ENCODE measurements around the gene KIAA1328. TPM values are rescaled to one million over a fixed set of nuclear protein-coding genes. Genes with fewer than 3 reads are reported as not detected.
"Not testable (repeated sequence)": the region's sequence is repeated elsewhere in the genome, so short reads cannot be mapped to it uniquely, and the experiment has no call there.

Gene KIAA1328
- total and polyA plus RNA-seq, 4 donors, result 0.95 to 7.4 (median 2.9) TPM

DNA sequence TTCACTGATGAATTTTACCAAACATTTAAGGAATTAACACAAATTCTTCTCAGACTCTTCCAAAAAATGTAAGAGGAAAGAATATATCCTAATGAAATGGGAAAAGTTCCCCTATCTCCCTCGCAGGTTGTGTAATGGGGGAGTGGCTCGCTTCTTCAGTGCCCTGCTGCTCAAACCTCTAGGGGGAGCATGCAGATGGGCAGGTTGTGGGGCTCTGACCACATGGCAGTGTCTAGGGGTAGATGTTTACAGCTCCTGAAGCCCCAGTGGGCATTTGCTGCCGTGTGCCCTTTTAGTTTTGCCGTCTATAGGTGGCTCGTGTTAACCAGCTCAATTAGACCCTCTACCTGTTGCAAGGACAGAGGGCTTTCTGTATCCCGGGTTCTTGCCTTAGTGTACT is 338.0 kb downstream of the KIAA1328 start:
- not testable (repeated sequence) for H3K36me3 ChIP-seq (ENCODE audit: control insufficient read depth in 4 of 4, insufficient read depth in 3 of 4, low read depth in 1 of 4, low read length in 3 of 4); DNase-seq (ENCODE audit: low spot score); H3K27ac ChIP-seq (ENCODE audit: low read depth in 1 of 2, low read length in 2 of 2); H3K9ac ChIP-seq (ENCODE audit: low read depth in 1 of 2, low read length in 2 of 2); H3K27me3 ChIP-seq (ENCODE audit: control insufficient read depth in 4 of 4, insufficient read depth in 4 of 4, low read length in 3 of 4); H3K9me3 ChIP-seq (ENCODE audit: control insufficient read depth in 4 of 4, low read length in 3 of 4); H3K4me1 ChIP-seq (ENCODE audit: control insufficient read depth in 4 of 4, insufficient read depth in 4 of 4, low read length in 3 of 4); H3K4me3 ChIP-seq (ENCODE audit: low read depth in 1 of 3, low read length in 3 of 3)
- WGBS, result 94% methylated on average over 6 of the region's 6 CpGs

GRCh38 chr18:37170984-37171383 is 342.1 kb downstream of the KIAA1328 start:
- no peak overlapping the region for H3K4me3 ChIP-seq (ENCODE audit: low read depth in 1 of 3, low read length in 3 of 3)
- TF ChIP-seq RAD21 (IDR thresholded peaks at IDR 0.05) (no peak), TAF1 (conservative IDR thresholded peaks at IDR 0.05) (no peak), NR2F2 (IDR thresholded peaks at IDR 0.05) (no peak), HNF4G (IDR thresholded peaks at IDR 0.05) (no peak), FOXA2 (IDR thresholded peaks at IDR 0.05) (no peak), JUND (IDR thresholded peaks at IDR 0.05) (no peak), FOXA1 (IDR thresholded peaks at IDR 0.05) (no peak), RXRA (IDR thresholded peaks at IDR 0.05) (no peak), EGR1 (IDR thresholded peaks at IDR 0.05; ENCODE audit: low read depth in 2 of 2) (no peak), REST (IDR thresholded peaks at IDR 0.05) (no peak), HNF4A (conservative IDR thresholded peaks at IDR 0.05) (no peak), GABPA (IDR thresholded peaks at IDR 0.05 in 1 of 2, conservative IDR thresholded peaks at IDR 0.05 in 1 of 2) (no peak), YY1 (IDR thresholded peaks at IDR 0.05) (no peak), SP1 (IDR thresholded peaks at IDR 0.05) (no peak), MAX (IDR thresholded peaks at IDR 0.05) (no peak)
- TF ChIP-seq, protein P1, sequence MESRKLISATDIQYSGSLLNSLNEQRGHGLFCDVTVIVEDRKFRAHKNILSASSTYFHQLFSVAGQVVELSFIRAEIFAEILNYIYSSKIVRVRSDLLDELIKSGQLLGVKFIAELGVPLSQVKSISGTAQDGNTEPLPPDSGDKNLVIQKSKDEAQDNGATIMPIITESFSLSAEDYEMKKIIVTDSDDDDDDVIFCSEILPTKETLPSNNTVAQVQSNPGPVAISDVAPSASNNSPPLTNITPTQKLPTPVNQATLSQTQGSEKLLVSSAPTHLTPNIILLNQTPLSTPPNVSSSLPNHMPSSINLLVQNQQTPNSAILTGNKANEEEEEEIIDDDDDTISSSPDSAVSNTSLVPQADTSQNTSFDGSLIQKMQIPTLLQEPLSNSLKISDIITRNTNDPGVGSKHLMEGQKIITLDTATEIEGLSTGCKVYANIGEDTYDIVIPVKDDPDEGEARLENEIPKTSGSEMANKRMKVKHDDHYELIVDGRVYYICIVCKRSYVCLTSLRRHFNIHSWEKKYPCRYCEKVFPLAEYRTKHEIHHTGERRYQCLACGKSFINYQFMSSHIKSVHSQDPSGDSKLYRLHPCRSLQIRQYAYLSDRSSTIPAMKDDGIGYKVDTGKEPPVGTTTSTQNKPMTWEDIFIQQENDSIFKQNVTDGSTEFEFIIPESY (IDR thresholded peaks at IDR 0.05), result no peak
- TF ChIP-seq, protein P2, sequence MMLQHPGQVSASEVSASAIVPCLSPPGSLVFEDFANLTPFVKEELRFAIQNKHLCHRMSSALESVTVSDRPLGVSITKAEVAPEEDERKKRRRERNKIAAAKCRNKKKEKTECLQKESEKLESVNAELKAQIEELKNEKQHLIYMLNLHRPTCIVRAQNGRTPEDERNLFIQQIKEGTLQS (IDR thresholded peaks at IDR 0.05), result no peak
- no peaks in the 10 kb centered on the region for H3K27me3 ChIP-seq (ENCODE audit: control insufficient read depth in 4 of 4, insufficient read depth in 4 of 4, low read length in 3 of 4)
- DNase-seq (ENCODE audit: low spot score), result no peak
- H3K27ac ChIP-seq (ENCODE audit: low read depth in 1 of 2, low read length in 2 of 2), result no peak overlapping the region
- H3K4me1 ChIP-seq (ENCODE audit: control insufficient read depth in 4 of 4, insufficient read depth in 4 of 4, low read length in 3 of 4), result no peaks in the 10 kb centered on the region
- H3K36me3 ChIP-seq (ENCODE audit: control insufficient read depth in 4 of 4, insufficient read depth in 3 of 4, low read depth in 1 of 4, low read length in 3 of 4), result no peaks in the 10 kb centered on the region
- no peak overlapping the region for H3K9ac ChIP-seq (ENCODE audit: low read depth in 1 of 2, low read length in 2 of 2)
- H3K9me3 ChIP-seq (ENCODE audit: control insufficient read depth in 4 of 4, low read length in 3 of 4), result no peaks in the 10 kb centered on the region
